T47D (cell line): Measurements from ENCODE around the gene VWA3B.

Experiments
- DNase-seq, 2 experiments: peaks; one replicate each; pipeline versions ENCODE4 v3.0.0 to v3.0.0-alpha.2; 2011 to 2012; ENCODE audit warnings: low read depth in 1 of 2, low spot score in 1 of 2
- JUND ChIP-seq: IDR thresholded peaks from 2 replicates; pipeline ENCODE4 v1.6.1; 2012; ENCODE audit warnings: low read depth
- in situ Hi-C: cut with HindIII; loops from 2 replicates; pipeline ENCODE4 v1.10.0; 2016; ENCODE audit warnings: low sequenced_read_pairs, low pct_unique_long_range_greater_than_20kb

The VWA3B gene

DNA sequence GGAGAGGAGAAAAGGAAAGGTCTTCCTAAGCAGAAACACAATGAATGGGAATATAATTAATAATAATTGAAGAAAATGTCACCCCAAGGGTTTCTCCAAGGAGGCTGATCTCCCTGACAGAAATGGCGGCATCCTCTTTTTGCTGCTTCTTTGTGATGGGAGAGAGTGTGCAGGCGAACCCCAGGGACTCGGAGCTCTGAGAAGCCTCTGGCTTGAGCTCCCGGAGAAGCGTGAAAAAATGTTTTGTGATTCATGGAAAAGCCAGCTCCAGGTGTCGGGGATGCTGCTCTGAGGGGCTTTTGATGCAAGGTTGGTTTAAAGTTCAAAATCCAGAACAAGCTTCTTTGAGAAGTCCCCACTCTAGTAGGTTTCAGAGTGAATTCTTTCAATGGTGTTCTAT lies 91.0 kb downstream of the VWA3B start:
- DNase-seq, result no peak
- in situ Hi-C loops, result no loop called here

DNA sequence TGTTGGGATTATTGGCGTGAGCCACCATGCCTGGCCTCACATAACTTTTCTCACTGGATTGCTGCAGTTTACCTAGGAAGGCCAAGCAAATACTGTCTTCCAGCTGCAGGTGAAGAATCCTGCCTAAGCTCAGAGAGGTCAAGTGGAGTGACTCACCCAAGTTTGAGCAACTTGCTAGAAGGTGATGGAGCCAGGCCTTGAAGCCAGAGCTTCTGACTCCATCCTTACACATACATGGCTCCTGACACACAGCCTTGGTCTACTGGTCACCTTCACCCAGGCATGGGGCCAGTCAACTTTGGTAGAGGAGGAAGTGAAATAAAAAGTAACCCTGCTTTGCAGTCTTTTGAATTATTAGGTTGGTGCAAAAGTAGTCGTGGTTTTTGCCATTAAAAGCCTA lies 93.5 kb downstream of the VWA3B start:
- no peak for TF ChIP-seq JUND
- in situ Hi-C loops, result no loop called here
- DNase-seq, result no peak

More for the DNA sequence above, 91.0 kb downstream of the VWA3B start:
- no peak for TF ChIP-seq JUND

DNA sequence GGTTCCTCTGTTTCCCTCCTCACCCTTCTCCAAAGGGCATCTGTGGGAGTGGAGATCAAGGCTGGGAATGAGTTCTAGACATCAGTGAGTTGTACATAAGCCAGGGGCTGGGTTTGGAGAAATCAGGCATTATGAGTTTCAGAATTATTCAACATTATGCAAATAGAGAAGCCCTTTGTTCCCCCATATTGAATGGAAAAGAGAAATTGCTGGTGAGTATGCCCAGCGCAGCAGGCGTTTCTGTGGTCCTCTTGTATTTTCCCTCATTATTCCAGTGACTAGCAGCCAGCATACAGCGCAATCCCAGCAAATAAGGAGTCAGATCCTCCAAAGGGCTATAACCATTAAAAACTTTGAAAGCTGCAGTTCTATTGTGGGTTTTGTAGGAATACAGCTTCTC lies 94.4 kb downstream of the VWA3B start:
- in situ Hi-C loops, result no loop called here
- no peak for TF ChIP-seq JUND
- DNase-seq, result no peak

- DNase-seq, result no peak
- TF ChIP-seq JUND, result no peak
- in situ Hi-C loops, result no loop called here
These were observed 98.8 kb downstream of the VWA3B start for GRCh38 chr2:98185801-98186200.

- DNase-seq, result no peak
- TF ChIP-seq JUND, result no peak
- in situ Hi-C loops, result no loop called here
These were observed 100.2 kb downstream of the VWA3B start for GRCh38 chr2:98187194-98187593.

GRCh38 chr2:98188351-98189046 lies 101.5 kb downstream of the VWA3B start:
- in situ Hi-C loops, result no loop called here
- peak in 1 of 2 experiments; percentile 50 for DNase-seq
- TF ChIP-seq JUND, result no peak

DNA sequence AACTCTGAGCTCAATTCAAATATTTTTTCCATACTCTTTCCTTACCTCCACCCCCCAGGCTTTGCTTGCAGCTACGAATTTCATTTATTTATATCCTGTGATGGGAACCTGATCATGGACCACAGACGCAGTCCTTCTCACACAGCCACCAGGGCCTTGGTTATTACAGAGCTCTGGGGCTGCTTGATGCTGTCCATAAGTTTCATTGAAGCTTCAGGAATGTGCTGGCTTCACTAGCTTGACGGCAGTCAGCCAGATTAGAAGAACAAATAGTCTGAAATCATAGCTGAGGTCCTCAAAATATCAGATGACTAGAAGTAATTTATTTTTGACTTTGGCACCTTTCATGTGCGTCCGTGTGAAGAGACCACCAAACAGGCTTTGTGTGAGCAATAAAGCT lies 104.9 kb downstream of the VWA3B start:
- in situ Hi-C loops, result no loop called here
- TF ChIP-seq JUND, result no peak
- DNase-seq, result peak in 1 of 2 experiments; percentile 15

DNA sequence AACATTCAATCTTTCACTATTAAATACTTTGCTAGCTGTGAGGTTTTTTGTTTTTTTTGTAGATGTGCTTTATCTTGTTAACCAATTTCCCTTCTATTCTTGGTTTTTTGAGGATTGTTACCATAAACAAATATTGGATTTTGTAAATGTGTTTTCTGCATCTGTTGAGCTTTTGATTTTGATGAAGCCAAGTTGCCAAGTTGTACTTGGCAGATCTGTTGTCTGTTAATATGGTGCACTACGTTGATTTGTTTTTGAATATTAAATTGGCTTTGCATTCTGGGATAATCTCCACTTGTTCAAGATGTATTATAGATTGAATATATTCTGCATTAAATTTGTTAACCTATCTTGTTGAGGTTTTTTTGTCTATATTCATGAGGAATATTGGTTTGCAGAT lies 114.6 kb downstream of the VWA3B start:
- in situ Hi-C loops, result no loop called here
- TF ChIP-seq JUND, result no peak
- DNase-seq, result no peak

DNA sequence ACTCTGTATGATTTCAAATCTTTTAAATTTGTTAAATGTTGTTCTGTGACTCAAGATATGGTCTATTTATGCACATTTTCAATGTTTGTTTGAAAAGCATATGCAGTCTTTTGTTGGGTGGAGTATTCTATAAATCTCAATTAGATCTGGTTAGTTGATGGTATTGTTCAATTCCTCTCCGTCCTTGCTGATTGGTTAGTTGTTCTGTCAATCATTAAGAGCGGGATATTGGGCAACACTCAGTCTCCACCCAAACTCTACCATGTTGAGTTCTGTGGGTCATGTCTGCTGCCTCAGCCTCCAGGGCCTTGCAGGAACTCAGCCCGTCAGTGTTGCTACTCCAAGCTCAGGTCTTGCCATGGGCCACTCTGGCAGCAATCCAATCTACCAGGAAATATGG lies 118.9 kb downstream of the VWA3B start:
- DNase-seq, result peak in 1 of 2 experiments; percentile 15
- in situ Hi-C loops, result no loop called here

DNA sequence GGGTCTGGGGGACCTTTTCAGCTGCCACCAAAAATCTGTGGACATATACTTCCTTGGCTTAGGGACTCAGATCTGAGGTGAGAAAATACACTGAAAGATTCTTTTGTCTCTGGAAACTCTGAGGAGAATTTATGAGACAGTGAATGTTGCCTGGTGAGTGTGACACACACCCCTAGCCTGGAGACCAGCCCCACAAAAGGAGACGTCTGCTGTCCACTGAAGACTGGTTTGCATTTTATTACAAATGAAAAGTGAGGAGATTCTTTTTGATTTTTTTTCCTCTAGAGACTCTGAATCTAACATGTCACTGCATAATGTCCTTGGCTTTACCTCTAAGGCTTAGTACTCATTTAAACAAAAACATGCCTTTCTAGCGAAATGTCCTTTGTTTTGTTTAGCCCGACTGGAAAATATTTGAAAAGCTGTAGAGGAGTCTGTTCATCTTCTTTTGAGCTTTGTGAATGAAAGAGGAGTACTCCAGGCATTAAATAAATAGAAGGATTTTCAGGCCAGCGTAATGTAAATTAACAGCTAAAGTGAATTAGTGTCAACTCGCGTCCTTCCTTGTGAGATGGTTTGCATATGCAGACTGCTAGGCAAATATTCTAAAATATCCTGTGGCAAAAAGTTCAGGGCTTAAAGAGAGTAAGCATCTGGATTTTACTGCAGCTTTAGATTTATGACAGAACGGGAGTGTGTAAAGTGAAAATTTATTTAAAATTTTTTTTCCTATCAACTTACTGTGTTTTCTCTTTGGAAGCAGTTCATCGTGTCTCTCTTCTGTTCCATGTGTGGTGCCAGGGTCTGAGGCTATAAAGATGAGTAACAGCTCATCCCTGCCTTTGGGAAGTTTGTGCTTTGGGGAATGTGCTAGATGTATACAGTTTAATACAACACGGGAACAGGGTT lies 125.4 kb downstream of the VWA3B start:
- no peak for DNase-seq
- no peak for TF ChIP-seq JUND
- in situ Hi-C loops, result no loop called here

More for the DNA sequence above, 118.9 kb downstream of the VWA3B start:
- no peak for TF ChIP-seq JUND

DNA sequence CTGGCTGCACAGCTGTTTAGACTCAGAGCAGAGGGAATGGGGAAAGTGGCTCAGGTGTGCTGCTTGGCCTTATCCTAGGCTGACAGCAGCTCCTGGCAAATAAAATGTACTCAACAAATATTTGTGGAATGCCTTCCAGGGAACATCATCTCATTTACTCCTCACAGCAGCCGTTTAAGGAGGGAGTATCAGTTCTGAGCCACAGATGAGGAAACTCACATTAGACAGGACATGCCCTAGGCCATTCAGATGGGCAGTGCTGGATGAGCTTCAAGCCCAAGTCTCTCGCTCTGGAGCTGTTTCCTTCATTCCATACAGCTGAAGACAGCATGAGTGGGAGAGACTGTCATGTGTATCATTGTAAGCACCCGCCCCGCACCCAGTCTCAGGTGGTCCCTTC lies 129.6 kb downstream of the VWA3B start:
- no peak for TF ChIP-seq JUND
- peak; percentile 6 to 62 for DNase-seq
- in situ Hi-C loops, result no loop called here

DNA sequence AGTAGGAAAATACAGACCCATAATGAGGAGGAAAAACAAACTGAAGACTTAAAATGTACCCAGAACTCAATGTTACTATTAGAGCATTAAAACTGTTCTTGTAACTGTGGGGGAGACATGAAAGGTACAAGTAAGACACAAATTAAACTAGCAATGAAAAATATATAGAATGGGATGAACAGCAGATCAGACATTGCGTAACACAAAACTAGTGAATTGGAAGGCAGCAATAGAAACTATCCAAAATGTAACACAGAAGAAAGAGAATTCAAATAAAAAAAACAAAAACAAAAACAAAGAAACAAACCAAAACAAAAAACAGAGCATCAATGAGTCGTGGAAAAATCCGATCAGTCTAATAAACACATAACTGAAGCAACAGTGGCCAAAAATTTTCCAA lies 132.2 kb downstream of the VWA3B start:
- in situ Hi-C loops, result no loop called here
- DNase-seq, result no peak
- no peak for TF ChIP-seq JUND

- in situ Hi-C loops, result no loop called here
- no peak for TF ChIP-seq JUND
- DNase-seq, result no peak
These were observed 147.0 kb downstream of the VWA3B start for GRCh38 chr2:98233941-98234340.
